ENCODE measurements around the gene TUG1. TPM values are rescaled to one million over a fixed set of nuclear protein-coding genes. Genes with fewer than 3 reads are reported as not detected.
A peak's percentile ranks its signal among the peaks of the same experiment; 100 is the strongest.

TUG1 gene
- polyA plus RNA-seq (2014; cell fraction: cytosol; rRNA removed), result 91.1 and 93.4 TPM in 2 replicates
- 166 and 276 TPM in 2 replicates for polyA plus RNA-seq (2014; cell fraction: nucleus; rRNA removed)

DNA sequence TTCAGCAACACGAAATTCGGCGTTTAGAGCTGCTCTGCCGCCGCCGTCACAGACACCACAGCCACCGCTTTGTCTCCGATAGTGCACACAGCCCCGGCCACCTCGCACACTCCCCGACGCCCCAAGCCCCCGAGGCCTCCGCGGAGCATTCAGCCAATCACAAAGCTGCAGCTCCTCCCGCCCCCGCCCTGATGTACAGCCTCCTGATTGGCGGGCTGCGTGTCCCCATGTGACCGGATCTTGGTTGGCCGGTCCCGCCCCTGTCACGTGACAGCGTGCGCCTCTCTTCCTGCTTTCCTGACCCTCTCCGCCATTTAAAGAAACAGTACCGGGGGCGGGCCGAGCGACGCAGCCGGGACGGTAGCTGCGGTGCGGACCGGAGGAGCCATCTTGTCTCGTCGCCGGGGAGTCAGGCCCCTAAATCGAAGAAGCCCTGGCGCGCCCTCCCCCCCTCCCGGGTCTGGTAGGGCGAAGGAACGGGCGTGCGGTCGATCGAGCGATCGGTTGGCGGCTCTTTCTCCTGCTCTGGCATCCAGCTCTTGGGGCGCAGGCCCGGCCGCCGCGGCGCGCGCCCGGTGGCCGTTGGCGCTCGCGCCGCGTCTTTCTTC, at the start of gene TUG1:
TUG1 (plus strand) TSS at position 342 of the 608 bp plus-strand sequence.
- peak; percentile 98 for DNase-seq (ENCODE audit: low spot score)

DNA sequence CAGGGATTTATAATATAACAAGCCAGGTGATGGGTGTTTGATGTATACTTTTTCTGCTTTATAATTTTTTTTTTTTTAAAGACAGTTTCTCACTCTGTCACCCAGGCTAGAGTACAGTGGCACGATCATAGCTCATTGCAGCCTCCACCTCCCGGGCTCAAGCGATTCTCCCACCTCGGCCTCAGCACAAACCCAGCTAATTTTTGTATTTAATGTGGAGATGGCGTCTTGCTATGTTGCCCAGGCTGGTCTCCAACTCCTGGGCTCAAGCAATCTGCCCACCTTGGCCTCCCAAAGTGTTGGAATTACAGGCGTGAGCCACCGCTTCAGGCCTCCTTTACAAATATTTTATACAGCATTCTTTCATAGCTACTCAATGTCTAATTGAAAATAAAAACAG, 49.1 kb upstream of the TUG1 start:
- no peak for DNase-seq (ENCODE audit: low spot score)

- DNase-seq (ENCODE audit: low spot score), result peak; percentile 63
Observed at GRCh38 chr22:30920407-30920806, 48.7 kb upstream of the TUG1 start.

GRCh38 chr22:30921108-30921507, 48.0 kb upstream of the TUG1 start:
- DNase-seq (ENCODE audit: low spot score), result no peak

- DNase-seq (ENCODE audit: low spot score), result no peak
Observed at GRCh38 chr22:30922151-30922611, 46.9 kb upstream of the TUG1 start.

DNA sequence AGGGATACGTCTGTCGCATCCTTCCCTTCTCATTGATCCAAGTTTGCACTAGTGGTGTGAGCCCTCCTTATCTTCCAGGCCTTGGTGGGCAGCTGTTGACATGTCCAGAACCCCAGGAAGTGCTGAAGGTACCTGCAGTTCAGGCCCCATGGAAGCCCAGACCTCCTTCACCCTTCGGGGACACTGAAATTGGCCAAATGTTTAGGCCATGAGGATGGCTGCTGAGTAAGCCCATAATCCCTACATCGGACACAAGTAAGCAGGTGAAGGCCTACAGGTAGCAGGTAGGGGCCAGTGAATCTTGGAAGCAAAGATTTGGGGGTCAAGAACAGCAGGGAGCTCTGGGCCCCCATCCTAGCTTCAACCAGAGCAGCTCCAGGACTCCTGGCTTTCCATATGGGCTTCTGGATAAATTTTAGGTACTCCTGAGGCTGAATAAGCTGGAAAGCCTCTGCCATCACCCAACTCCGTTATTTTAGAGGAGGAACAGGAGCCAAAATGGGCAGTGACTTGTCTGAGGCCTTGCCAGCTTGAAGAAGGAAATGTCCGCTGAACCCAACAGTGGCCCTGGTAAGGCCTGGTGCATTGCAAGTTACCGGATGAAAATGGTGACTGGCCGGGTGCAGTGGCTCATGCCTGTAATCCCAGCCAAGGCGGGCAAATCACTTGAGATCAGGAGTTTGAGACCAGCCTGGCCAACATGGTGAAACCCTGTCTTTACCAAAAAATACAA, 45.7 kb upstream of the TUG1 start:
- no peak for DNase-seq (ENCODE audit: low spot score)

GRCh38 chr22:30925667-30926066, 43.4 kb upstream of the TUG1 start:
- DNase-seq (ENCODE audit: low spot score), result no peak

GRCh38 chr22:30926706-30927105, 42.4 kb upstream of the TUG1 start:
- DNase-seq (ENCODE audit: low spot score), result no peak

DNA sequence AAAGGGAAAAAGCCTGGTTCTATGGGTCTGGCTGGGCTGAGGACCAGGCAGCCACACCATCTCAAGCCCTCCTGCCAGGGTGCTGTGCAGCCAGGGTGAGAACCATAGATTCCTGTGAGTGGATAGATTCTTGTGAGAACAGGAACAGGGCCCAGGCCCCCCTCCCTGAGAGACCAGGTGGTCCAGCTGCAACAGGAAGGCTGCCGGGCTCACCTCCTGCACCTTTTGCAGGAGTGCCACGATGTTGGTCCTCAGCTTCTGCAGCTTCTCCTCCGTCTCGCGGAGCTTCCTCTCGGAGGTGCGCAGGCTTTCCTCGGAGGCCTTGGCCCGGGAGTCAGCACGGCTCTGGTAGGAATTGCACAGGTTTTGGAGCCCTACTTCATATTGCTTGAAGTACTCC, 41.3 kb upstream of the TUG1 start:
- DNase-seq (ENCODE audit: low spot score), result no peak

DNA sequence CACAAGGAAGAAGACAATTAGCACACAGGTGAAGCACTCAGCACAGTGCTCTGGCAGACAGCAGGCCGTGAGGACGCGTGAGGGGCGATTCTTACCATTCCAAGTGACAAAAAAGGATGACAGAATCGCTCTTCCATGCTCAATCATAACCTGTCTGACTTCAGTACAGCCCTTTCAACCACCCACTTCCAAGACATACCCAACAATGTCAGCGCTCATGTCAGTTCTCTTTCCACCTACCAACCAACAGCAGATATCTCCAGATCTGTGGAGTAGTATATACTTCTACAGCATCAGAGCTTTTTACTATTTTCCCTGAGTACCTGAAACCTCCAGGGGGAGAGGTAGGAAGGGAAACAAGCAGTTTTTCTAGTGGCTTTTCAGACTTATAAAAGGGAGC, 40.7 kb upstream of the TUG1 start:
- no peak for DNase-seq (ENCODE audit: low spot score)

DNA sequence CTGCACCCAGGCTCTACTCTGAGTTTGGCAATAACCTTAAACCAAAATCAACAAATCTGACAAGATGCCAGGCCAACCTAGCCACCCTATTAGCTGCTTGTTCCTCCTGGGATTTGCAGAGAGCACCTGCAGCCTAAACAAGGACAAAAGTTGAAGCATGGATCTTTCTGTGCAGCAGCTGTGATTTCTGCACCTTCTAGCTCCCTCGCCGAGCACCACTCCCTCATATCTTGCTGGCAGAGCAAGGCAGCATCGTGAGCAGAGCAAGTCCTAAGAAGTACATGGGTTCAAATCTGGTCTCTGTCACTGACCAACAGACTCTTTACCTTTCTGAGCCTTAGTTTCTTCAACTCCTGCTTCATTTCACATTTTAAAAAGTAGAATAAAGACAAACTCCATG, 38.8 kb upstream of the TUG1 start:
- DNase-seq (ENCODE audit: low spot score), result no peak

- DNase-seq (ENCODE audit: low spot score), result no peak
Observed at GRCh38 chr22:30931541-30932300, 37.3 kb upstream of the TUG1 start.

GRCh38 chr22:30932661-30933060, 36.4 kb upstream of the TUG1 start:
- DNase-seq (ENCODE audit: low spot score), result no peak

DNA sequence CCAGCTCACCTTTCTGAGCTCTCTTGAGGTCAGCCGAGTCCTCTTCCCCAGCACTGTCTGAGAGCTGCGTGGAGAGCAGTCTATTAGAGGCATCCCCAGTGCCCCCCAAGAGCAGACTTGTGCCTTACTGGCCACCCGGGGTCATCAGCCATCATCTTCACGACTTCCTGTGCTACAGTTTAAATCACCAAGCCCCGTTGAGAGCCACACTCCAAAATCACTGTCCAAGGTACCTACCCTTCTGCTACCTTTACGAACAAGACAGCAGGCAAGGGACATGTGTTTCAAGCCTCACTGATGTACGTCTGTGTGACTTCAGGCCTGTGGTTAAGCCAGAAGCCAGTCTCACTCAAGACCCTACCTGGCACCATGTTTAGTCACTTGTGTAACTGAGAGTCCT, 35.6 kb upstream of the TUG1 start:
- no peak for DNase-seq (ENCODE audit: low spot score)

DNA sequence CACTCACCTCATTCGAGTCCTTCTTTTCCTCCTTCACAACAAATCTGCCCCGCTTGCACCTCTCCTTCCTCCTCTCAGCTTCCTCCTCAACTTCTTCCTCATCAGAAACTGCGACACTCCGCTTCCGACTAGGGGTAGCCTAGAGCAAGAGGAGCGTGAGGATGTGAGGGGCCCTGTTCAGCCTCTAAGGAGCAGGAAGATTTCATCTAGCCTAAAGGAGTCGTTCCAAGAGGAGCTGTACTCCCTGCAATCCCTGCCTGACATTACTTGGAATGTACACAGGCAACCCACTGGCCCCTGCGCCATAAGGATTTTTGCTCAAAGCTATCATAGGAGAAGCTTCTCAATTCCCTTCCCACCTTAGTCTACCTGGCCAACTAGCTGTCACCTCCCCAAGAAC, 35.0 kb upstream of the TUG1 start:
- no peak for DNase-seq (ENCODE audit: low spot score)

GRCh38 chr22:30940685-30941362, 28.2 kb upstream of the TUG1 start:
- no peak for DNase-seq (ENCODE audit: low spot score)

DNA sequence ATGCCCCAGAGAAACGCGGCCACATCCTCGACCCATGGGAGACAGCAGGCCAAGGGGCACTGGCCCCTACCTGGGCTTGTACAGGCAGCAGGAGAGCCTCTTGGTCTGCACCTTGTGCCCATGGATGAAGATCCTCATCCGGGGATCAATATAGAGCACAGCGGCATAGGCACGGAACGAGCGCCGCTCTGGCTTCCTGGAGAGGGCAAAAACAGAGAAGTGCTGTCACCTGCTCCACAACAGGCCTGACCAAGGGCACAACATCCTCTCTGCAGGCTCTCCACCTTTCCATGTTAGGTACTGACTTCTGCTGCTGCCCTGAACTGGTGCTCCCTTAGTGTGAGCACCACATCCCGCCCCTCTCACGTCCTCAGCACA, 27.7 kb upstream of the TUG1 start:
- no peak for DNase-seq (ENCODE audit: low spot score)

DNA sequence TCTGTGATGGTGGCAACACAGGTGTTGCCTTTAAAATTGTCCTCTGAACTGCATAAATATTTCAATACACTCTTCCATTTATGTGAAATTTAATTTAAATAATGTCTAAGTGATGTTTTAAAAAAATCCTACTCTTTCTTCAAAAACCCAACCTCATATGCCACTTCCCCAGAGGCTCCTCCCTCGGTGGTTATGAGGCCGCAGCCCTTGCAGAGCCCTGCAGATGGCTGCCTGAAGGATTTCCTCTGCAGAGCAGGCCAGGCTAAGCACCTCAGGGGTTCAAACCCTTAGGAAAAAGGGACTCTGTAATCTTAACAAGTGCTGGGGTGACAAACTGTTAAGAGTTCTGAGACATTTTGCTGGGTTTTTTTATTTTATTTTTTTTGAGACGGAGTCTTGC, 25.7 kb upstream of the TUG1 start:
- no peak for DNase-seq (ENCODE audit: low spot score)

DNA sequence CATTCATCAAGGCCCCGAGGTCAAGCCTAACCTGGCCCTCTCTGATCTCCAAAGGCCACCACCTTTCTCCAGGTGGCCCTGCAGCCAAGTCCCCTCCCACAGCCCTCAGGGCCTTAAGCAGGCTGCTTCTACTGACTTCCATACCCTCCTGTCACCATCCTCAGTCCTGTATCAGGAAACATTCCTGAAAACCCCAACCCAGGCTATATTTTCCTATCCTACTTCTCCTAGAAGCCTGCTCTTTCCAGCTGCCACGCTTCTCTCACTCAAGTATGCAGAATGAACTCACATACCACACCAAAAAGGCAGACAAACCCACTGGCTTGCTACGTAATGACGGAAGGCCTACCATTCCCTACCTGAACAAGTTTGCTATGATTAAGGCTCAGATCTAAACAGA, 24.1 kb upstream of the TUG1 start:
- no peak for DNase-seq (ENCODE audit: low spot score)

GRCh38 chr22:30945653-30946052, 23.4 kb upstream of the TUG1 start:
- no peak for DNase-seq (ENCODE audit: low spot score)

- DNase-seq (ENCODE audit: low spot score), result no peak
Observed at GRCh38 chr22:30946354-30946753, 22.7 kb upstream of the TUG1 start.

All from SK-N-DZ (cell line).